ENCODE measurements around the gene KIAA1549.

GRCh38 chr7:138944592-138944991 lies 36.6 kb downstream of the KIAA1549 start:
- TF ChIP-seq CTCF (conservative IDR thresholded peaks at IDR 0.05 in 1 of 2, IDR thresholded peaks at IDR 0.05 in 1 of 2; ENCODE audit: extremely low read depth in 1 of 2, insufficient read depth in 1 of 2, low read depth in 1 of 2, low read length in 2 of 2) (no peak), EZH2 (IDR thresholded peaks at IDR 0.05; ENCODE audit: borderline replicate concordance, low read length) (no peak)
